Parathyroid adenoma (tissue), 2 donors: ENCODE measurements around the gene GRAMD1B.
"Not testable (repeated sequence)": the region's sequence is repeated elsewhere in the genome, so short reads cannot be mapped to it uniquely, and the experiment has no call there.

Experiments
- H2AFZ ChIP-seq: fragments of 300-600 bp; sonication (generic); one replicate; pipeline ENCODE4 v1.7.0; 2017; ENCODE audit warnings: antibody characterized with exemption, mild to moderate bottlenecking
- H3K27ac ChIP-seq: fragments of 300-600 bp; sonication (generic); one replicate; pipeline ENCODE4 v1.7.0; 2017
- H3K27me3 ChIP-seq: fragments of 300-600 bp; sonication (generic); one replicate; pipeline ENCODE4 v1.7.0; 2017; ENCODE audit warnings: low read length; ENCODE audit not compliant: control insufficient read depth, insufficient read depth
- H3K36me3 ChIP-seq: fragments of 300-600 bp; sonication (generic); one replicate; pipeline ENCODE4 v1.7.0; 2017; ENCODE audit warnings: low read length; ENCODE audit not compliant: control insufficient read depth, insufficient read depth
- H3K4me1 ChIP-seq: fragments of 300-600 bp; sonication (generic); one replicate; pipeline ENCODE4 v1.7.0; 2017; ENCODE audit warnings: control low read depth
- H3K4me2 ChIP-seq: fragments of 300-600 bp; sonication (generic); one replicate; pipeline ENCODE4 v1.7.0; 2017; ENCODE audit warnings: low read length
- H3K4me3 ChIP-seq: fragments of 300-600 bp; sonication (generic); one replicate; pipeline ENCODE4 v1.7.0; 2017; ENCODE audit warnings: low read depth, low read length
- H3K79me2 ChIP-seq: fragments of 300-600 bp; sonication (generic); one replicate; pipeline ENCODE4 v1.7.0; 2017; ENCODE audit warnings: control low read depth
- H3K9ac ChIP-seq: fragments of 300-600 bp; sonication (generic); one replicate; pipeline ENCODE4 v1.7.0; 2017; ENCODE audit warnings: mild to moderate bottlenecking
- H3K9me3 ChIP-seq: fragments of 300-600 bp; sonication (generic); one replicate; pipeline ENCODE4 v1.7.0; 2017; ENCODE audit warnings: low read length; ENCODE audit not compliant: control insufficient read depth
- CTCF ChIP-seq: fragments of 300-600 bp; sonication (generic); IDR thresholded peaks from one replicate; pipeline ENCODE4 v1.7.0; 2017; ENCODE audit warnings: antibody characterized with exemption, mild to moderate bottlenecking
- donor health status: primary hyperparathyroidism.

GRAMD1B gene

DNA sequence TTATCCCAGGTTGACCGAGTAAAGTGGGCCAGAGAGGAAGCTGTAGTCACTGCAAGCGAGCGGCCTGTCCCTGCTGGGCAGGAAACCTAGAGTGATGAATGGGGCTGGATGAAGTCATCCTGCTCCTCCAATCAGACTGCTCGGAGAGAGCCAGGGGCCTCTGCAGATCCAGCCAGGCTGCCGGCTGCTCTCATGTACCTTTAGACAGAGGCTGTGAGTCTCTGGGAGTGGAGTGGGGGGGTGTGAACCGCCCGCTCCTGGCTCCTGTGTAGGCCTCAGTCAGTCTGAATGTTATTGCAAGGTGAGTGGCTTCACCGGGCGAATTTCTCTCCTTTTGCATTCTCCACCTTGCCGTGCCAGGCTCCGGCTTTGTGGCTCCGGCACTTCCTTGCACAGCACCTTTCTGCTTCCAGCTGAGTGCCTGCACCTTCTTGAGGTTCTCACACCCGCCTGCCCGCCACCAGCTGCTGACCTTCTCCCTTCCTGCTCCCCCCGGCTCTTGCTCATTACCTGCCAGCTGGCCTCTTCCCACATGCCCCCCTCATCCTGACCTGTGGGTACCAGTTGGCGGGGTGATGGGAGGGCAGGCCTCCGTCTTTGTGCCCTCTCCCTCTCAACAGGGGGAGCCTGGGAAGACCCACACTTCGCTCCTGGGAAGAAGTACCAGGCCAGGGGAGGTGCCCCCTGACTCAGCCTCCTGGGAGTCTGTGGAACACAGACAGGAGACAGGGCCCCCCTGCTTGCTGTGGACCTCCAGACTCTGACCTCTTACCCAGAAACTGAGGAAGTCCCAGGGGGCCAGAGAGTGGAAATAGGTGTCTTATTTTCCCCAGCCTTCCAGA is 79.9 kb downstream of the GRAMD1B start:
- no peak overlapping the region for H2AFZ ChIP-seq
- H3K4me3 ChIP-seq, result no peak overlapping the region
- no peaks in the 10 kb centered on the region for H3K4me1 ChIP-seq
- H3K79me2 ChIP-seq, result no peaks in the 10 kb centered on the region
- H3K36me3 ChIP-seq, result no peaks in the 10 kb centered on the region
- no peak overlapping the region for H3K27ac ChIP-seq
- TF ChIP-seq CTCF, result no peak
- H3K4me2 ChIP-seq, result no peak overlapping the region
- no peak overlapping the region for H3K9ac ChIP-seq
- H3K27me3 ChIP-seq, result no peaks in the 10 kb centered on the region
- H3K9me3 ChIP-seq, result no peaks in the 10 kb centered on the region

DNA sequence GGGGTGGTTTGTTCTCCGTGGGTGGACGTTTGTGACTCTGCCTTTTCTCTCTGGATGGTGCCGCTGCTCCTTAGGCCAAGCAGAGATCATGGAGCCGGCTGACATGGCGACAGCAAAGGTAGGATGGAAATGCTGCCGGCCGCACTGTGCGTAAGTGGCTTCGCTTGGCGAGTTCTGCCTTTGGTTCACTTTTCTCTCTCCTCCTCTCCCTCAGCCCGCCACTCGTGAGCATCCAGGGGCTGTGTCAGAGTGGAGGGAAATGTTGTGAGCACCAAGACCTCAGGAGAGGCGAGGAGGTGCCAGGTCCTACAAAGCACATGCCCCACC is 80.5 kb downstream of the GRAMD1B start:
- Histone ChIP-seq H3K36me3 (no peaks in the 10 kb centered on the region), H3K27ac (no peak overlapping the region), H3K79me2 (no peaks in the 10 kb centered on the region), H2AFZ (no peak overlapping the region), H3K4me3 (no peak overlapping the region), H3K9ac (no peak overlapping the region), H3K27me3 (no peaks in the 10 kb centered on the region), H3K9me3 (no peaks in the 10 kb centered on the region), H3K4me1 (no peaks in the 10 kb centered on the region), H3K4me2 (no peak overlapping the region)
- no peak for TF ChIP-seq CTCF

- H3K36me3 ChIP-seq, result no peaks in the 10 kb centered on the region
- no peak overlapping the region for H3K4me3 ChIP-seq
- H3K9me3 ChIP-seq, result no peaks in the 10 kb centered on the region
- no peak overlapping the region for H3K9ac ChIP-seq
- no peaks in the 10 kb centered on the region for H3K79me2 ChIP-seq
- peak; percentile 68 for TF ChIP-seq CTCF
- no peak overlapping the region for H3K4me2 ChIP-seq
- no peak overlapping the region for H3K27ac ChIP-seq
- no peaks in the 10 kb centered on the region for H3K4me1 ChIP-seq
- H2AFZ ChIP-seq, result no peak overlapping the region
- H3K27me3 ChIP-seq, result no peaks in the 10 kb centered on the region
These were observed 81.2 kb downstream of the GRAMD1B start for GRCh38 chr11:123511037-123511870.

DNA sequence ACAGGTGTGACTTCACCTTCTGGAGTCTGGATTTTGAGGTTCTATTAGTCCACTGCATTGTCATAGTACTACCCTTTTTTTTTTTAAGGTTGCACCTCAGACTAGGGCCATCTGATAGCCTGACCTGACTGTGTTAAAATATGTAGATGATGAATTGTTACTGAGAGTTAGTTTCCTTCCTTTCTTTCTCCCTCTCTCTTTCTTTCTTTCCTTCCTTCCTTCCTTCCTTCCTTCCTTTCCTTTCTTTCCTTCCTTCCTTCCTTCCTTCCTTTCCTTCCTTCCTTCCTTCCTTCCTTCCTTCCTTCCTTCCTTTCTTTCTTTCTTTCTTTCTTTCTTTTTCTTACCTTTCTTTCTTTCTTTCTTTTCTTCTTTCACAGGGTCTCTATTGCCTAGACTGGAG is 83.2 kb downstream of the GRAMD1B start:
- H3K4me1 ChIP-seq, H2AFZ ChIP-seq, H3K27me3 ChIP-seq, H3K4me3 ChIP-seq, H3K9me3 ChIP-seq, H3K4me2 ChIP-seq, H3K9ac ChIP-seq, H3K79me2 ChIP-seq, H3K27ac ChIP-seq, H3K36me3 ChIP-seq: not testable (repeated sequence)

- no peak overlapping the region for H3K9ac ChIP-seq
These were observed 86.2 kb downstream of the GRAMD1B start for GRCh38 chr11:123516238-123516637.

More at GRCh38 chr11:123516238-123516637, 86.2 kb downstream of the GRAMD1B start:
- Histone ChIP-seq H3K4me1 (no peaks in the 10 kb centered on the region), H3K36me3 (no peaks in the 10 kb centered on the region), H2AFZ (no peak overlapping the region), H3K4me3 (no peak overlapping the region), H3K79me2 (no peaks in the 10 kb centered on the region), H3K4me2 (no peak overlapping the region), H3K9me3 (no peaks in the 10 kb centered on the region), H3K27me3 (no peaks in the 10 kb centered on the region), H3K27ac (no peak overlapping the region)
- no peak for TF ChIP-seq CTCF
